Measurements from ENCODE around the gene SORL1.
"Not testable (repeated sequence)": the region's sequence is repeated elsewhere in the genome, so short reads cannot be mapped to it uniquely, and the experiment has no call there.

SORL1 gene

GRCh38 chr11:121567995-121568394, 115.9 kb downstream of the SORL1 start:
- DNase-seq, result no peak

GRCh38 chr11:121569332-121570299, 117.5 kb downstream of the SORL1 start:
- not testable (repeated sequence) for DNase-seq

DNA sequence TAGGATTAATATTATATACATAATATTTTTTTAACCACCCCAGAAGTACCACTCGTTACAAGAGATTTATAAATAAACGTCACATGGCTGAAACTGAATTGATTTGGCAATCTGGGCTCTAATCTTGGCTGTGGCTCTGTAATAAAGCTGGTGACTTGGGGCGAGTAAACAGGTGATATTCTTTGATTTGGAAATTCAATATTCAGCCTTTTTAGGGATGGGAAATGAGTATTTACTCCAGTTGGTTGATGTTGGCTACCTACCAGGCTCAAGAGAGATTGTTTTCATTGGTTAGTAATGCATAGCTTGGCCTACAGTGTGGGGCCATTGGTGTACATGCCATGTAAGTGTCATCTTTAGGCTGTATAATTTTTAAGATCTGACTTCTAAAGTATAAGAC, 118.3 kb downstream of the SORL1 start:
- DNase-seq, result no peak

DNA sequence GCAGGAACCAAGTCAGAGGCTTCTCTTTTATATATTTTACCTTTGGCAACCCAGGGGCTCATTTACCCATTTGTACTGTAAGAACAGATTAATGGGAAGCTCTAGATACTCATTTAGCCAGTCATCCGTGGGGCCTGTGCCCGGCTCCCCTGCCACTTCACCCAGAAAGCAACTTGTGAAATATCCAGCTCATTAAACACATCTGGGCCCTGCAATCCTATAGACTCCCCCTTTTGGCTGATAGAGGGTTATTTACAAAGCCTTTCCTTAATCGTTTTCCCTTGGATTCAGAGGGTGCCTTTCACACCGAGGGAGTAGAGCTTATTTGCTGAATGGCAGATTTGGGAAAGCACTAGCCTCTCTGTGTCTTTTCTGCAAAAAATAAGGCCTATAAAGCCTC, 119.4 kb downstream of the SORL1 start:
- no peak for DNase-seq

- DNase-seq, result no peak
Observed at GRCh38 chr11:121572571-121573059, 120.5 kb downstream of the SORL1 start.

DNA sequence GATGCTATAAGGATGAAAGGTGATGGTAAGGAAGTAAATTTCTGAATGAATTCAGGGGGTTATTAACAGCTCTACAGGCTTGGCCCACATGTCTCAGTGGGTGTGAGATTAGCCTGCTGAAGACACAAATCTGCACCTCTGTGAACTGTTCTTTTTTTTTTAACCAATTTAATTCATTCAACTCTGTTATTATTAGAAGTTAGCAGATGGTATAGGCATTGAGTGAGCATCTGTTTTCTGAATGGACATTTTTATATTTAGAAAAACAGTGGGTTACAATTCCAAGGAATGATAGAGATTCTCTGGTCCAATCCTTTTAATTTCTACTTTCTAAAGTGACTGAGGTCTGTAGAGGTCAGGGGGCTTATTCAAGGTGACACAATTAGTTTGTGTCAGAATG, 122.7 kb downstream of the SORL1 start:
- no peak for DNase-seq

GRCh38 chr11:121575250-121575962, 123.3 kb downstream of the SORL1 start:
- no peak for DNase-seq

DNA sequence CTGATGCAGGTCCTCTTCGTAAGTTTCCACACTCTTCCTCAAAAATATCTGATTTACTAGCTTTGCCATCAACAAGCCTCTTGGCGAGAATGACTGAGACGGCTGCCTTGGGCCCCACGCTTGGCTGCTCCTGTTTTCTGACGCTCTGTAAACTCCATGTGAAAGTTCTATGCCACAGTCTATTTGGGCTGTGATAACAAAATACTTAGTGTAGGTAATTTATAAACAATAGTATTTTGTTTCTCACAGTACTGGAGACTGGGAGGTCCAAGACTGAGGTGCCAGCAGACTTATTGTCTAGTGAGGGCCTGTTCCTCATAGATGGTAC, 123.8 kb downstream of the SORL1 start:
- DNase-seq, result no peak

DNA sequence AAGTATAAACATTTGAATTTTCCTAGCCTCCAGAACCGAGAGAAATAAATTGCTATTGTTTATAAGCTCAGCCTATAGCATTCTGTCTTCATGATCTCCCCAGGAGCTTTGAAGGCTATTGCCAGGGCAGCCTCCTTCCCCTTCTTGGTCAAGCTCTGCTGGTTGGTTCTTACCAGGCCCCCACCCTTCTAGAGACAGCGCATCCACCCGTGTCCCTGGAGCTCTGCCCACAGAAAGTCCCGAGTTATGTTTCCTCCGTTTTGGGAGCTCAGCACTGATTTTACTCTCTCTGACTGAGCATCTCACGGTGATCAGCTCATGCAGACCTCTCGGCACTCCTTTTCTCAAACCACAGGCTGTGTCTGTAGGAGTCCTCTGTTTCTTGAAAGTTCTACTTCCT, 124.4 kb downstream of the SORL1 start:
- DNase-seq, result no peak

GRCh38 chr11:121577106-121577848, 125.2 kb downstream of the SORL1 start:
- no peak for DNase-seq

GRCh38 chr11:121578251-121578976, 126.3 kb downstream of the SORL1 start:
- no peak for DNase-seq

- DNase-seq, result no peak
Observed at GRCh38 chr11:121580154-121580553, 128.0 kb downstream of the SORL1 start.

DNA sequence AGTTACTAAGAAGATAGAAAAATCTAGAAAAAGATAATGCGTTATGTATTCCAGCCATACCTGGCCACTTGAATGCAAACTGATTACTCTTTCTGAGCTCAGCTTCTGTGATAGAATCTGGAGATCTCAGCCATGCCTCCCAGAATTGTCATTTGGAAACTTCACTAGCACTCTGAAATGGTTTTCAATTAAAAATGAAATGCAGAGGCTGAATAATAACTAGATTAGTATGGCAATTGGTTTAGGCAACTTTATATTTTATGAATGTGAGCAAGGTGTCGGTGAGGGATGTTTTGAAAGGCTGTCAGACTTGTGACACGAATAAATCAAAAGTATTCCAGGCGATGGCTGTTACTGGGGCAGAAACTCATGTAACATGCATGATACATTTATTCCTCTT, 129.5 kb downstream of the SORL1 start:
- no peak for DNase-seq

GRCh38 chr11:121582296-121582695, 130.2 kb downstream of the SORL1 start:
- no peak for DNase-seq

GRCh38 chr11:121583825-121584224, 131.7 kb downstream of the SORL1 start:
- DNase-seq, result no peak

GRCh38 chr11:121586750-121587149, 134.6 kb downstream of the SORL1 start:
- no peak for DNase-seq

GRCh38 chr11:121587182-121587581, 135.1 kb downstream of the SORL1 start:
- DNase-seq, result no peak

DNA sequence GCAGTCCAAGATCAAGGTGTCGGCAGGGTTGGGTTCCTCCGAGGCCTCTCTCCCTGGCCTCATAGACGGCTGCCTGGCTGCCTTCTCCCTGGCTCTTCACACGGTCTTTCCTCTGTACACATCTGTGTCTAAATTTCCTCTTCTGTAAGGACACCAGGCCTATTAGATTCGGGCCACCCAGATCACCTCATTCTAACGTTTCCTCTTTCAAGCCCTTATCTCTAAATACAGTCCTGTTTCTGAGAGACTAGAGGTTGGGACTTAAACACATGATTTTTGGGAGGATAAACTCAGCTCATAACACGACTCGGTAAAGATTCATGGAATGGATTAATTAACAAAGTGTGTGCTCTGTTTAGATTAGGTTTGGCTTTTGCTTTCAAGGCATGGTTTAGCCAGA, 136.6 kb downstream of the SORL1 start:
- no peak for DNase-seq

- no peak for DNase-seq
Observed at GRCh38 chr11:121589946-121590537, 137.9 kb downstream of the SORL1 start.

DNA sequence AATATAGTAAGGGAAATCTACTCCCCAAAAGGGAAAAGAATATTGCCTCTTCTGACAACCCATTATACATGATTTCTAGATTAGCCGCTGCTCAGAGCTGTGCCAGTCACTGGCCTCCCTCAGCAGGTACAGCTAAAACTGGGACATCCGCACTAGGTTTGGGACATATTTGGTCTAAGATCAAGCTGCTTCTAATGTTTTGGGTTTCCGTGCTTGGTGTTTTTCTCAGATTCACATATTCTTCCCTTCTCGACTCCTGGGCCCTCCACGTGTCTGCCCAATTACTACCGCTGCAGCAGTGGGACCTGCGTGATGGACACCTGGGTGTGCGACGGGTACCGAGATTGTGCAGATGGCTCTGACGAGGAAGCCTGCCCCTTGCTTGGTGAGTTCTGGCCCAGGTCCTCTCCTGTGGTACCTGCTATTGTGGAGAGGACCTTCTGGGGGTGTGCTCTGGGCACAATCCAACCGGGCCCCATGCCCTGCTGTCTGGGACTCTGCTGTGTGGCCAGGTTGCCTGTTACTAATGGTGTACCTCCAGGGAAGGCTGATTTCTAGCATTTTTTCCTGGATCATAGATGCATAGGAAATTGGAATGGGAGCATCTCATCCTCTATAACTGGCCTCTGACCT, 138.8 kb downstream of the SORL1 start:
- no peak for DNase-seq

DNA sequence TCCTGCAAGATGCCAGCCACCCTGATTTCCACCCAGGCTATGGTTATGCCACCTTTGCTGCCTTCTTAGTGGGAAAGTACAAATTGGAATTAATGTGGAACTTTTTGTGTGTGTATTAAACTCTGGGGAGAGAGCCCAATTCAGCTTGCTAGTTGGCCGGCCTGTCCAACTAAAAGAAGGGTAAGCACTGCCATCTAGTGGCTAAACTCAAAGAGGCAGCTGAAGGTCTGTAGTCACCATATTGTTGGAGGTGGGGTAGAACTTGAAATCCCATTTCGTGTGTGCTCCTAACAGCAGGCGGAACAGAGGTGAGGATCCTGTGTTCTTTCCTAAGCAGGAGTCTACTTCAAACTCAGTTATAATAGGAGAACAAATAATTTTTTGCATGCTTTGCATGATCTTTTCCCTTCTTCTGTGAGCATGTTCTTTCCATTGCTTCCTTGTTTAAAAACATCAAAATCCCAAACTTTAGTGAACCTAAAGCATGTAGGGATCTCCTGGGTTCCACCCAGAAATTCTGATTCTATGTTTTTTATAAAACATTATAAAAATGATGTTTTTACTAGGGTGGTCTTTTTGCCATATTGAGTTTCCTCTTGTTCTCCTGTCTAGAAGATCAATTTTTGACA, 139.4 kb downstream of the SORL1 start:
- DNase-seq, result peak; percentile 71

All from fibroblast of skin of right quadriceps (primary cell).